Body of pancreas (tissue), 4 donors: ENCODE measurements around the gene NOC2L. TPM values are rescaled to one million over a fixed set of nuclear protein-coding genes. Genes with fewer than 3 reads are reported as not detected.
"Not testable (repeated sequence)": the region's sequence is repeated elsewhere in the genome, so short reads cannot be mapped to it uniquely, and the experiment has no call there.

Experiments
- ATAC-seq: fragments of 150-250 bp; one replicate; pipeline ENCODE4 v1.9.1; 2016
- DNase-seq, 4 donors: peaks; one replicate each; pipeline ENCODE4 v3.0.0-alpha.2; 2019
- H3K27ac ChIP-seq, 4 donors: fragments of 200-600 bp; sonication (generic); 1 replicate in 3 of 4; 2 replicates in 1 of 4; pipeline versions ENCODE4 v1.5.1 to v1.6.1; 2016 to 2019; ENCODE audit warnings: mild to moderate bottlenecking in 1 of 4, mixed read lengths in 1 of 4, moderate library complexity in 1 of 4
- H3K27me3 ChIP-seq, 2 donors: fragments of 200-600 bp; sonication (generic); one replicate each; pipeline ENCODE4 v1.6.0; 2016; ENCODE audit warnings: mild to moderate bottlenecking in 1 of 2
- H3K36me3 ChIP-seq, 2 donors: fragments of 200-600 bp; sonication (generic); replicated peaks in 1 of 2; 2 replicates each; pipeline ENCODE4 v1.5.1; 2016; ENCODE audit warnings: low read depth in 2 of 2; ENCODE audit not compliant: insufficient read depth in 1 of 2
- H3K4me1 ChIP-seq: fragments of 200-600 bp; sonication (generic); one replicate; pipeline ENCODE4 v1.6.0; 2016
- H3K4me3 ChIP-seq, 2 donors: fragments of 200-600 bp; sonication (generic); 1 replicate in 1 of 2; 2 replicates in 1 of 2; pipeline ENCODE4 v1.5.1; 2016 to 2019
- H3K9me3 ChIP-seq, 3 donors: fragments of 200-600 bp; sonication (generic); 1 replicate in 2 of 3; 2 replicates in 1 of 3; pipeline ENCODE4 v1.5.1; 2016
- CTCF ChIP-seq, 7 experiments: fragments of 450-650 bp in 4 of 7; fragments of 200-600 bp in 3 of 7; sonication (generic) in 3 of 7; IDR thresholded peaks; one replicate each; pipeline ENCODE4 v1.5.1; 2016 to 2019; ENCODE audit warnings: antibody characterized with exemption in 7 of 7
- POLR2A ChIP-seq, 3 donors: fragments of 450-650 bp; IDR thresholded peaks; one replicate each; pipeline ENCODE4 v1.6.1; 2016; ENCODE audit warnings: antibody characterized with exemption in 3 of 3, mild to moderate bottlenecking in 2 of 3
- WGBS, 2 donors: methylation state at CpG; one replicate each; pipeline ENCODE4 v1.1.5; 2017; 5-methylcytosine and 5-hydroxymethylcytosine counted together
- intact Hi-C: fragments of 100-400 bp; cut with DNase I; formaldehyde crosslinking; loops from one replicate; pipeline ENCODE4 v1.15.1; 2023
- total RNA-seq, 2 donors: library from RNA; depleted of rRNA; stranded (reverse); fragments of >200 nt; gene quantifications; one replicate each; pipeline ENCODE4 v1.1.0, GENCODE V29; 2016

Gene NOC2L
- total RNA-seq, 2 donors from 2014 or later, result 30.6 to 32.3 TPM

DNA sequence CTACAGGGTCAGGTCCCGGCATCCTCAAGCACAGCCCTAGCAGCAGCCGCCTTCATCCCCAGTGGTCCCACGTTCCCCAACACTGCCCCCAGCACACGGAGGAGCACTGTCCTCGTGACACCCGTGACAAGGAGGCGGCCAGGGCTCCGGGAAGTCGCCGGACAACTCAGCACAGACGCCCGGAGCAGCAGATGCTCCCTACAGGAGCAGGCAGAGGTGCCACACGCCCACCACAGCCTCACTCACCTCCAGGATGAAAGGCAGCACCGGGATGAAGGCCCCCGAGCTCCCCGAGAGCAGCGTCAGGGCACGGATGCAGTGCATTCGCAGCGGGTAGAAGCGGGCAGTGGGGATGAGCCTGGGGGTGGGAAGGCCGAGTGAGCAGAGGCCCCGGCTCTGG, 8.2 kb downstream of the NOC2L start:
- DNase-seq, result no peak

DNA sequence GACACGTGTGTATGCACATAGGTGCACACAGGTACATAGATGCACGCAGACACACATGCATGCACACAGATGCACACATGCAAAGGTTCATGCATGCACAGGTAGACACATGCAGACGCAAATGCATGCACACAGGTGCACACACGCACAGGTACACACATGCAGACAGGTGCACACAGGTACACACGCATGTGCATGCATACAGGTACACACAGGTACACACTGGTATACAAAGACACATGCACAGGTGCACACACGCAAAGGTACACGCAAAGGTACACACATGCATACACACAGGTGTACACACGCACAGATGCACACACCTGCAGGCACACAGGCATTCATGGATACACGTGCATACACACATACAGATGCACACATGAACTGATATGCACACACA, 8.8 kb downstream of the NOC2L start:
- Histone ChIP-seq H3K4me1 (no peaks in the 10 kb centered on the region), H3K27me3 (no peaks in the 10 kb centered on the region), H3K36me3 (peaks cover 22 to 47% of the 10 kb centered on the region in 2 donors), H3K9me3 (no peaks in the 10 kb centered on the region), H3K27ac (no peak overlapping the region), H3K4me3 (no peak overlapping the region)
- 95 to 98% methylated on average over 5 to 9 of the region's 9 CpGs for WGBS, 2 donors
- ATAC-seq (no peak), DNase-seq (no peak)
- intact Hi-C loops, result no loop called here
- TF ChIP-seq CTCF (IDR thresholded peaks at IDR 0.05) (peak in 1 of 7 experiments; percentile 19), POLR2A (IDR thresholded peaks at IDR 0.05) (no peak)

More for the DNA sequence above, 8.2 kb downstream of the NOC2L start:
- Histone ChIP-seq H3K9me3 (no peaks in the 10 kb centered on the region), H3K27me3 (no peaks in the 10 kb centered on the region), H3K36me3 (peaks cover 19 to 50% of the 10 kb centered on the region in 2 donors), H3K27ac (no peak overlapping the region), H3K4me1 (no peaks in the 10 kb centered on the region), H3K4me3 (no peak overlapping the region)
- WGBS, 2 donors, result 73 to 94% methylated on average over 4 to 20 of the region's 23 CpGs
- intact Hi-C loops, result no loop called here
- ATAC-seq, result no peak
- no peak for TF ChIP-seq CTCF (IDR thresholded peaks at IDR 0.05)

DNA sequence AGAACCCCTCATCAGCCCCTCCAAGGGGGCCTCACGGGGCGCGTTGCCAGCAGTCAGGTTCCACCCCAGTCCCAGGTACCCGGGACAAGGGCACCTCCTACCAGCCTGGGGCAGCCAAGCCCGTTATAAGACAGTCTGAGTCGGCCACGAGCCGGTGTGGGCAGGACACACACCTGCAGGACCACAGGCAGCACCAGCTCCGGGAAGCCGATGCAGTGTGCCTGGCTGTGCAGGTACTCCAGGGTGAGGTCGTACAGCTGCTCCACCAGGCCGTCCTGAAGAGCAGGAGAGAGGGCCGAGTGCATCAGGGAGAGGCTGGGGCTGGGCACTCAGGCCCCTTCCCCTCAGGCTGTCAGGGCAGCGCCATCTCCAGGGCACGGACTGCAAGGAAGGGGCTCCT, 11.1 kb downstream of the NOC2L start:
- Histone ChIP-seq H3K9me3 (no peaks in the 10 kb centered on the region), H3K4me1 (peaks cover 4% of the 10 kb centered on the region), H3K27ac (no peak overlapping the region), H3K36me3 (peaks cover 20 to 33% of the 10 kb centered on the region in 2 donors), H3K4me3 (no peak overlapping the region), H3K27me3 (peaks cover 0 to 1% of the 10 kb centered on the region in 2 donors)
- no peak for TF ChIP-seq CTCF (IDR thresholded peaks at IDR 0.05)
- ATAC-seq, result no peak
- DNase-seq, result no peak
- WGBS, 2 donors, result 91 to 96% methylated on average over 4 to 9 of the region's 15 CpGs
- intact Hi-C loops, result no loop called here

DNA sequence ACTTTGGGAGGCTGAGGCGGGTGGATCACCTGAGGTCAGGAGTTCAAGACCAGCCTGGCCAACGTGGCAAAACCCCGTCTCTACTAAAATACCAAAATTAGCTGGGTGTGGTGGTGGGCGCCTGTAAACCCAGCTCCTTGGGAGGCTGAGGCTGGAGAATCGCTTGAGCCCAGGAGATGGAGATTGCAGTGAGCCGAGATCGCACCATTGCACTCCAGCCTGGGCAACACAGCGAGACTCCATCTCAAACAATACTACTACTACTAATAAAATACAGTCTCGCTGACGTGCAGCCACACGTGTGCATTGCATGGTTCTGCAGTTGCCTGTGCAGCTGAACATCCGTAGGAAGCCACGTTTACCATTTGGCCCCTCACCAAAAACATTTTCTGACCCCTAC, 12.2 kb downstream of the NOC2L start:
- H3K27ac ChIP-seq, H3K4me3 ChIP-seq, DNase-seq, H3K9me3 ChIP-seq, intact Hi-C loops, ATAC-seq: not testable (repeated sequence)
- 93 to 96% methylated on average over 8 to 13 of the region's 13 CpGs for WGBS, 2 donors
- Histone ChIP-seq H3K36me3 (peaks cover 20 to 29% of the 10 kb centered on the region in 2 donors), H3K27me3 (peaks cover 0 to 13% of the 10 kb centered on the region in 2 donors), H3K4me1 (peaks cover 15% of the 10 kb centered on the region)

DNA sequence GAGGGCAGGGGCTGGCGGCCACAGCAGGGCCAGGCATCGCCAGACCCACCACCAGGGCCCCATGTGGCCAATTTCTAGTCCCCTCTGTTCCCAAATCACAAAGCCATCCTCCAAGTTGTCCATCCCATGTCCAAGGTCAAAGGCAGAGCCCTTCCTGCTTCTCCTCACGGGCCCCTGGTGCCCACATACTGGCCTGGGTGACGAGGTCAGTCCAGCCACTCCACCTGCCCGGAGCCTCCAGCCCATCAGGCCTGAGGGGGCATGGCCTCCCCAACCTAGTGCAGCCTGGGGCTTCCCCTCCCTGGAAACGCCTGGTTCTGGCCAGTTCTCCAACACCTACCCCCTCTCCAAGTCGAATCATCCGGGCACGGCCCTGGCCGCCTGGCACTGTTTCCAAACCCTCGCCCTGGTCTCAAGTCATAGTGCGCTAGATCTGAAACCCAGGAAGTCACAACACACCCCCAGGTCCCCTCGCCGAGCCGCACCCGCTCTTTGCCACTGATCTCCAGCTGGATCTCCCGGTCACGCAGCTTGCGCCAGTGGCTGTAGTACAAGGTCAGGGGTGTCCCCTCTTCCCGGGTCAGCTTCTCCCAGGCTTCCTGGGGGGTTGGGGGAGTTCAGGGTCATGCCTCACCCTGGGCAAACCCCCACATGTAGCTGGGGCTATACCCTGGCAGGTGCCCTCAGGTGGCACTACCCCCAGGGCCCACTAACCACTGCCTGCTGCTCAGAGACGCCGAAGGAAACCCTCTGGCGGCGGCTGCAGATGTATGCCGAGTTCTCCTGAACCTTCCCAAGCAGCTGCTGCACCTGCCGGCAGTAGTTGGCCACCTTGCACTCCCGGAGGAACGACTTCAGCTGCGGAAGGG, 13.1 kb downstream of the NOC2L start:
- H3K9me3 ChIP-seq, result no peaks in the 10 kb centered on the region
- no peak overlapping the region for H3K4me3 ChIP-seq
- WGBS, 2 donors, result 84 to 90% methylated on average over 20 to 27 of the region's 29 CpGs
- H3K27ac ChIP-seq, result no peak overlapping the region
- no peak for ATAC-seq
- TF ChIP-seq CTCF (IDR thresholded peaks at IDR 0.05) (no peak), POLR2A (IDR thresholded peaks at IDR 0.05) (no peak)
- H3K27me3 ChIP-seq, result peaks cover 0 to 22% of the 10 kb centered on the region in 2 donors
- peaks cover 24% of the 10 kb centered on the region for H3K4me1 ChIP-seq
- peaks cover 20 to 25% of the 10 kb centered on the region in 2 donors for H3K36me3 ChIP-seq
- no peak for DNase-seq
- intact Hi-C loops, result no loop called here
